A172 (cell line): ENCODE measurements around the gene CBR3. TPM values are rescaled to one million over a fixed set of nuclear protein-coding genes. Genes with fewer than 3 reads are reported as not detected.
"Not testable (repeated sequence)": the region's sequence is repeated elsewhere in the genome, so short reads cannot be mapped to it uniquely, and the experiment has no call there.

Experiments used
- DNase-seq: peaks from one replicate; pipeline ENCODE4 v3.0.0-alpha.2; 2015; ENCODE audit warnings: low spot score
- total RNA-seq: library from RNA; depleted of rRNA; stranded (reverse); fragments of >200 nt; shearing (Covaris generic); gene quantifications from 2 replicates; pipeline ENCODE4 v1.2.3, GENCODE V29; 2014

The CBR3 gene
- total RNA-seq, 1 experiment from 2014 or later = 31.7 TPM

DNA sequence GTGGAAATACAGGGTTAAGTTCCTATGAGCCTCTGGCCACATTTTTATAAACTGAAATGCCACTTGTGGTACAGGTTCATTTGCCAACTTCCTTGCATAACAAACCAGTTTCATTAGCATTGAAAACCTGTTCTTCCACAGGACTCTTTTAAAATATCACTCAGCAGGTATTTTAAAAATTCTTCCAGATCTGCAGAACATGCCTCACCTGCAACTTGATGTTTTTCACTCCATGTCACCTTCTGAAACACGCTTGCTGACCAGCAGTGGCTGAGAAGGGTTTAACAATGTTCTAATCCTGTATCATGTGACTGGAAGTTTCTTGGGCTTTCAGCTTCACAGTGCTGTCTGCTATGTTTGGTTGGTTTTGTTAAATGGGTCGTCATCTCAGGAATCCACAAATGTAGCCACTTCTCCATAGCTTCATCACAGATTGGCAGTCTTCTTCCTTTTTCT, 17.6 kb upstream of the CBR3 start:
- no peak for DNase-seq

DNA sequence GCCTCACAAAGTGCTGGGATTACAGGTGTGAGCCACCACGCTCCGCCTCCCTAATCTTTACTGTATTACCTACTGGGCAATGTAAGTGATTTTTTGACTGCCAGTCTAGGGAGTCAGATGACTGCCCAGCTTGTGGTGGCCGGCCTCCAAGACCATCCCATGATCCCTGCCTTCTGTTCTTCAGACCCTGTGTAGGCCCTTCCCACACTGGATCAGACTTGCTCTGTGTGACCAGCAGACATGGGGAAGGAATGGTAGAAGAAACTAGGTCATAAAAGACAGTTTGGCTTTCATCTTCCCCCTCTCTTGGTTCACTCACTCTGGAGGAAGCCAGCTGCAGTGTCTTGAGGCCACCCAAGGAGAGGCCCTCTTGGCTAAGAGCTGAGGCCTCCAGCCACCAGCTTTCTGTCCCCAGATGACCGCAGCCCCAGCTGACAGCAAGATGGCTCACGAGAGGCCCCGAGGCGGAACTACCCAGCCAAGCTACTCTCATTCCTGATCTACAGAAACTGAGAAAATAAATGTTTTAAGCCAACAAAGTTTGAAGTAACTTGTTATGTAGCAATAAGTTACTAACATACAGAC, 14.5 kb upstream of the CBR3 start:
- no peak for DNase-seq

DNA sequence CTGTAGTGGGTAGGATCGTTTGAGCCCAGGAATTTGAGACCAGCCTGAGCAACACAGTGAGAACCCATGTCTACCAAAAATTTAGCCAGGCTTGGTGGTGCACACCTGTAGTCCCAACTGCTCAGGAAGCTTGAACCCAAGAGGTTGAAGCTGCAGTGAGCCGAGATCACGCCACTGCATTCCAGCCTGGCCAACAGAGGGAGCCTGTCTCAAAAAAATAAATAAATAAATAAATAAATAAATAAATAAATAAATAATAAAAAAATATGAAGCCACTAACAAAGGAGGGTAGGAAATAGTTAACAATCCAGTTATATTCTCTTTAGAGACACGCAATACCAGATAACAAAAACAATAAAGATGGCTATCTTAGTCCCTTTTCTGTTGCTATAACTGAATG, 11.9 kb upstream of the CBR3 start:
- no peak for DNase-seq

DNA sequence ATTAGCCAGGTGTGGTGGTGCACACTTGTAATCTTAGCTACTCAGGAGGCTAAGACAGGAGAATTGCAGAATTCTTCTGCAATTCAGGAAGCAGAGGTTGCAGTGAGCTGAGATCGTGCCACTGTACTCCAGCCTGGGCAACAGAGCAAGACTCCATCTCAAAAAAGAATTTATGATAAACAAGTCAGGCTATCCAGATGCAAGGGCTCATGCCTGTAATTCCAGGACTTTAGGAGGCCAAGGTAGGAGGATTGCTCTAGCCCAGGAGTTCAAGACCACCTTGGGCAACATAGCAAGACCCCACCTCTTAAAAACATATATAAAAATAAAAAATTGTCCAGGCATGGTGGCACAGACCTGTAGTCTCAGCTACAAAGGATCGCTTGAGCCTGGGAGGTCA, 10.5 kb upstream of the CBR3 start:
- DNase-seq = no peak

DNA sequence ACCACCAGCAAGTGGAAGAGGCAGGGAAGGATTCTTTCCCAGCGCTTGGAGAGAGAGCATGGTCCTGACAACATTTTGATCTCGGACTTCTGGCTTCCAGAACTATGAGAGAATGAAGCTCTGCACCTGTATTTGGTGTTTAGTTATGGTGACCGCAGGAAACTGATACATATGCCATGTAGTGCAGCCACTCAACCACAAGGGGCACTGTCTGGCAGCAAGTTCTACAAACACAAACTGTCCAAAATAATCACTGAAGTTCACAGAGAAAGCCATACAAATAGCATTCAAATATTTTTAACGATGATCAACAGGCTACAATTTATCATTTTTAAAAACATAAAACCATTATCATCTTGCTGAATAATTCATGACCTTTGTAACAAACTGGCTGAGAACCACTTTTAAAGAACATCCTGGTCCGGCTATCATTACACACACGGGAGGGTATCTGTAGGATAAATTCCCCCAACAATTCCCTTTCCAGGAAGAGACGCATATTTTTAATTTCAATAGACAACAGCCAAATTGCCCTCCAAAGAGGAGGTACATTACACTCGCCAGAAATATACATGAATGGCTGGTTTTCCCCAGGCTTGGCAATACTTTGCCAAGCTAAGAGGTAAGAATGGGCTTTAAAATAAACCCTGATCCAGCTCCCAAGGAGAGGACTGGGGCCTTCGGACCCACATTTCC, 9.2 kb upstream of the CBR3 start:
- peak; percentile 66 for DNase-seq

DNA sequence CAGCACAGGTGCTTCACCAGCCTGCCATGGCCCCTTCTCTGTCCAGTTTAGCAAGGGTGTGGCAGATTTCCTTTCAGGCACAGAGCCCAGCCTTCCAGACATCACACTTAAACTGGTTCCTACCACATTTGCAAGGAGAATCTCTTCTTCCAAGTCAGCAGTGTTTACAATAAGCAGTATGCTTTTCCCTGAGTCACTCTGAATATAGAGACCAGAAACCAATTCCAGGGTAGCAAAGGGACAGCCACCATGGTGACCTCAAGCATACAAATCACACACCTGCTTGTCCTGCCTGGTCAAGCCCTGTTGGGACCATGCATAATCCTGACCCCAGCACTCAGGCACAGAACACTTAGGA, 8.7 kb upstream of the CBR3 start:
- DNase-seq = no peak

DNA sequence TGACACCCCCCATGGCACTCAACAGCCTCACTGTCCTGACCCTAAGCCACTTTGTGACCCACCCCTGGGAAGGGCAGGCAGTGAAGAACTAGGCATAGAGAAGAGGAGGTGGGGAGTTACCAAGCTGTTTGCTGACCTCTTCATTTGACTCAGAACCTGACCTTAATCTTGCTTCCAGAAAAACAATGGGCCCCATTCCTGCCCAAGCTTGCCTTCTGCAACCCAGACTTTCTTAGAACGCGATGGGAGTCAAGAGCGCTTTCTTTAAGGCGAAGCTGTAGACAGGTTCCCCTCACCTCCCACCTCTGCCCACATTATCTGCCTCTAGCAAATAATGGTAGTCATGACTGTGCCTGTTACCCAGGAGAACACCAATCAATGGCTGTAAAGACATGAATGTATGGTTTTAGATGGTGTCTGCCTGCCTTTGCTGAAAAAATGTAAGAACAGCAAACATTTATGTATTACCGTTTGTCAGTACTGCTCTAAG, 8.2 kb upstream of the CBR3 start:
- no peak for DNase-seq

DNA sequence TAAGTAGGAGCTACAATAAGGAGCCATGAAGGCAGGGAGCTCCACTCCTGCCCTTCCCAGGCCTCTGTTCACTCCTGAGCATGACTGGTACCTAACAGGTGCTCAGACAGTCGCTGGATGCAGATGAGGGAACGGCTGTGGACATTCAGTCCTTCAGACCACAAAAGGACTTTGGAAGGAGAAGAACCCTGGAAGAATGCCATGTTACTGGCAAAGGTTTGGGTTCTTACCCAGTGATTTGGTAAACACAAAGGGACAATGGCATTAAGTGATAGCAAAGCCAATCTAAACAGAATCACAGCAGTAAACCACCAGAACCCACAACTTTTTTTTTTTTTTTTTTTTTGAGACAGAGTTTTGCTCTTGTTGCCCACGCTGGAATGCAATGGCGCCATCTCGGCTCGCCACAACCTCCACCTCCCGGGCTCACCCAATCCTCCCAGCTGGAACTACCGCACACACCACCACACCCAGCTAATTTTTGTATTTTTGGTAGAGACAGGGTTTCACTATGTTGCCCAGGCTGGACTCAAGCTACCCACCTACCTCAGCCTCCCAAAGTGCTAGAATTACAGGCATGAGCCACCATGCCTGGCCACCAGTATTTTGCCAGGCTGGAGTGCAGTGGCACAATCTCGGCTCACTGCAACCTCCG, 7.5 kb upstream of the CBR3 start:
- no peak for DNase-seq

DNA sequence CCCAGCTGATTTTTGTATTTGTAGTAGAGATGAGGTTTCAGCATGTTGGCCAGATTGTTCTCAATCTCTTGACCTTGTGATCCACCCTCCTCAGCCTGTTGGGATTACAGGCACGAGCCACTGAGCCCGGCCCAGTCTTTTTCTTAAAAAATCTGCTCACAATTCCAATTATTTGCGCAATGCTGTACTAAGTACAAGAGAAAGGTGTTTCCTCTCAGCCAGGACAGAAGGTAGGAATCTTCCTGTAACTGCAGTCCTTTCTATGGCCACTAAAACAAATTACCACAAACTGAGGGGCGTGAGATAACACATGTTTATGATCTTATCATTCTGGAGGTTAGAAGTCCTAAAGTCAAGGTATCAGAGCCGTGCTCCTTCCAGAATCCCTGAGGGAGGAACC, 6.9 kb upstream of the CBR3 start:
- DNase-seq = no peak

DNA sequence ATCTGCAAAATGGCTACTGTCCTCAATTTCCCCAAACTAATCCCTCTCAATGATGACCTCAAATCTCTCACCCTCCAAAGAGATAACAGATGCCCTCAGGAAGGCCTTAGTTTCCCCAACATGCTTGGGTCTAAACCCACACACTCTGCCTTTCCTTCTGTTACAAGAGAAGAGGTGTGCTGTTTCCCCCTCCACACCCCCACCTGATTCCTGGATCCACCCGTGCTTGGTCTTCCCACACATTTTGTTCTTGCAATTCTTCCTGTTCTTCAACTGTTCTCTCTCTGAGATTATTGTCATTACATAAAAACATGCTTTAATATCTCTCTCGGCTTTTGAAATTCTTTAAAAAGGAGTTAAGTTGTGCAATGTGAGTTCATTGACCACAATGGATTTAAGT, 5.7 kb upstream of the CBR3 start:
- DNase-seq = no peak

DNA sequence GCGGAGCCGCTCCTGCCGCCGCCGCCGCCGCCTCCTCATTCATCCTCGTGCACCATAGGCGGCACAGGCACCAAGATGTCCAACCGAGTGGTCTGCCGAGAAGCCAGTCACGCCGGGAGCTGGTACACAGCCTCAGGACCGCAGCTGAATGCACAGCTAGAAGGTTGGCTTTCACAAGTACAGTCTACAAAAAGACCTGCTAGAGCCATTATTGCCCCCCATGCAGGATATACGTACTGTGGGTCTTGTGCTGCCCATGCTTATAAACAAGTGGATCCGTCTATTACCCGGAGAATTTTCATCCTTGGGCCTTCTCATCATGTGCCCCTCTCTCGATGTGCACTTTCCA, 4.5 kb upstream of the CBR3 start:
- not testable (repeated sequence) for DNase-seq

DNA sequence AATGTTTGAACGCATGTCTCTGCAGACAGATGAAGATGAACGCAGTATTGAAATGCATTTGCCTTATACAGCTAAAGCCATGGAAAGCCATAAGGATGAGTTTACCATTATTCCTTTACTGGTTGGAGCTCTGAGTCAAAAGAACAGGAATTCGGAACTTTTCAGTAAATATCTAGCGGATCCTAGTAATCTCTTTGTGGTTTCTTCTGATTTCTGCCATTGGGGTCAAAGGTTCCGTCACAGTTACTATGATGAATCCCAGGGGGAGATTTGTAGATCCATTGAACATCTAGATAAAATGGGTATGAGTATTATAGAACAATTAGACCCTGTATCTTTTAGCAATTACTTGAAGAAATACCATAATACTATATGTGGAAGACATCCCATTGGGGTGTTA, 4.0 kb upstream of the CBR3 start:
- DNase-seq = not testable (repeated sequence)

DNA sequence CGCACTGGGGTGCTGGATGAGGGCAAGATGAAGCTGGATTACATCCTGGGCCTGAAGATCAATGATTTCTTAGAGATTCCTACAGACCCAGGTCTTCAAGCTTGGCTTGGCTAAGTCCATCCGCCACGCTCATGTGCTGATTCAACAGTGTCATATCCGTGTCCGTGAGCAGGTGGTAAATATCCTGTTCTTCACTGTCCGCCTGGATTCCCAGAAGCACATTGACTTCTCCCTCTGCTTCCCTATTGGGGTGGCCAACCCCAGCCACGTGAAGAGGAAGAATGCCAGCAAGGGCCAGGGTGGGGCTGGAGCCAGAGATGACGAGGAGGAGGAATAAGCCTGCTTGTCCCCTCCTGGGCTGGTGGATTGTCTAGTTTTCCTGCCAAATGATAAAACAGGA, 2.2 kb upstream of the CBR3 start:
- DNase-seq = no peak

DNA sequence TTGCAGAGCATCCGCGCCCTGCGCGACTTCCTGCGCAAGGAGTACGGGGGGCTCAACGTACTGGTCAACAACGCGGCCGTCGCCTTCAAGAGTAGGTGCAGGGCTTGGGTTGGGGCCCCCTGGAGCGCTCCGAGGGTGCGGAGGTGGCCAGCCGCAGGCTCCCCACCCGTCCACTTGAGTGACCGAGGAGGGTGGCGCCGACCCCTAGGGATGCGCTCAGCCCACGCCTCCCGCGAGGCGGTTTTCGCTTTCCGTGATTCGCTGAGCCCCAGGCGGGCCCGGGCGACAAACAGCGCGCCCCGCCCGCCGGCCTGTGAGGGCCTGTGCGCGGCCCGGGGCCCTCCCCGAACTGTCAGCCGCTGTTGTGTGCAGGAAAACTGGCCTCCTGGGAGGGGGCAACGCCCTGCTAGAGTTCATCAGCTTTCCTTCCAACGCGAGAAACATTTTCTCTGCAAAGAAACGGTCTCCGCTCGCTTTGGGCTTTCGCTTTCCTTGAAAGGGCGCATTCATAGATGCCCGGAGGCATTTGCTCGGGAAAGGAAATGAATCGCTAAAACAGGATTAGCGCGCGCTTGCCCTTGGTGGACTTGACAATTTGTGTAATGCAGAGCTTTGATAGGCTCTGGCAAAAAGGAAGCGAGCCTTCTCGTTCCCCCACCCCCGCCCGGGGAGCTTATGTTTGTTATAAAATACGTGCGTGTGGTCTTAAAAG, 668 bp downstream of the CBR3 start:
- DNase-seq = peak; percentile 80

DNA sequence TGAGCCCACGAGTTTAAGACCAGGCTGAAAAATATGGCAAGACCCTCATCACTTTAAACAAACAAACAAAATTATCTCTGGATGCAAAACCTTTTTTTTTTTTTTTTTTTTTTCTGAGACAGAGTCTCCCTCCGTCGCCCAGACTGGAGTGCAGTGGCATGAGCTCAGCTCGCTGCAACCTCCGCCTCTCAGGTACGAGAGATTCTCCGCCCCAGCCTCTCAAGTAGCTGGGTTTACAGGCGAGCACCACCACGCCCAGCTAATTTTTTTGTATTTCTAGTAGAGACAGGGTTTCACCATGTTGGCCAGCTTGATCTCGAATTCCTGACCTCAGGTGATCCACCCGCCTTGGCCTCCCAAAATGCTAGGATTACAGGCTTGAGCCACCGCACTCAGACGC, 4.9 kb downstream of the CBR3 start:
- not testable (repeated sequence) for DNase-seq

DNA sequence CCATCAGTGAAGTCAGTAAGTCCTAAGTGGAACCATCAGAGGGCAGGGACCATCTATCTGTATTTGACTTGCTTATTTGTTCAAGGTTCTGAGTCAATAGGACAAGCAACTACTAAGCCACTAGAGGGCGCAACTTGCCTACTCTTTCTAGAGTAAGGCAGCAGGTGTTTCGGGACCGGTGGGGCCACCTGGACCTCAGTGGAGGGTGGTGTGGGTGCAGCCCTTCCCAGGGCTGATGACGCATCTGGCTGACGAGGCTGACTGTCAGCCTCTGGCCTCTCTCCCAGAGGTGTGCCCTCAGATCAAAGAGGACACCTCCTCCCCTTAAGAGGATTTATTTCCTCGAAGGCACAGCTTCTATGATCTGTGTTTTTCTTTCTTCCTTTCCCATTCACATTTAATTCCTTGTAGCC, 6.6 kb downstream of the CBR3 start:
- DNase-seq = peak; percentile 99

DNA sequence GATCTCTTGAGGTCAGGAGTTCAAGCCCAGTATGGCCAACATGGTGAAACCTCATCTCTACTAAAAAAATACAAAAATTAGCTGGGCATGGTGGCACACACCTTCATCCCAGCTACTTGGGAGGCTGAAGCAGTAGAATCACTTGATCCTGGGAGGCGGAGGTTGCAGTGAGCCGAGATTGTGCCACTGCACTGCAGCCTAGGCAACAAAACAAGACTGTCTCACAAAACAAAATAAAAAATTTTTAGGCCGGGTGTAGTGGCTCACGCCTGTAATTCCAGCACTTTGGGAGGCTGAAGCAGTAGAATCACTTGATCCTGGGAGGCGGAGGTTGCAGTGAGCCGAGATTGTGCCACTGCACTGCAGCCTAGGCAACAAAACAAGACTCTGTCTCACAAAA, 9.4 kb downstream of the CBR3 start:
- DNase-seq = not testable (repeated sequence)

DNA sequence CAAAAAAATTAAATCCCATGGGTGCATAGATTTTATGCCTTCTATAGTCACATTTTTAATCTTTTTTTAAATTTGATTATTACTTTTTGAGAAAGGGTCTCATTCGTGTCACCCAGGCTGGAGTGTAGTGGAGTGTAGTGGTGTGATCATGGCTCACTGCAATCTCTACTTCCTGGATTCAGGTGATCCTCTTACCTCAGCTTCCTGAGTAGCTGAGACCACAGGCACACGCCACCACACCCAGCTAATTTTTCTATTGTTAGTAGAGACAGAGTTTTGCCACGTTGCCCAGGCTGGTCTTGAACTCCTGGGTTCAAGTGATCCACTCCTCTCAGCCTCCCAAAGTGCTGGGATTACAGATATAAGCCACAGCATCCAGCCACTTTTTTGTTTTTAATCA, 10.4 kb downstream of the CBR3 start:
- no peak for DNase-seq

DNA sequence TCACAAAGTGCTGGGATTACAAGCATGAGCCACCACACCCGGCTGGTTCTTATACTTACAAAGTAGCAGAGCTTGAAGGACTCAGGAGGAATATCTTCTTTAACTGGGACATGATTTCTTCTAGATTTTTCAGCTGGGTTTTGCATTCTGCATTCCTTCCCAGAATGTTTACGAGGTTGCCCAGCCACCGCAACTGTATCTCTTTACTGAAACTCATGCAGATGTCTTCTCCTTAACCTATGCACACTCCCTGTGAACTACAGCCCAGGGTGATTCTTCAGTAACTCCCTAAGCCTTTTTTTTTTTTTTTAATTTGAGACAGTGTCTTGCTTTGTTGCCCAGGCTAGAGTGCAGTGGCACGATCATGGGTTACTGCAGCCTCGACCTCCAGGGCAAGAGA, 13.0 kb downstream of the CBR3 start:
- no peak for DNase-seq

DNA sequence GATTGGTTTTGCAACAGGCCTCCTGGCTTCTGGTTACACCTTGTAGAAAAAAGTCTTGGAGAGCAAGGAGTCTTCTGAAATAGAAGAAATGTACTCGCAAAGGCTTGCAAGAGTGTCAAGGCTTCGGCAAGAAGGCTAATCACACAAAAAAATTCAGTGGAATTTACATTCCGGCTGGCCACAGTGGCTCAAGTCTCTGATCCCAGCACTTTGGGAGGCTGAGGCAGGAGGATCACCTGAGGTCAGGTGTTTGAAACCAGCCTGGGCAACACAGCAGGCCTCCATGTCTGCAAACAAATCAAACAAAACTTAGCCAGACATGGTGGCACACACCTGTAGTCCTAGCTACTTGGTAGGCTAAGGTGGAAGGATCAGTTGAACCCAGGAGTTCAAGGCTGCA, 14.0 kb downstream of the CBR3 start:
- DNase-seq = no peak

DNA sequence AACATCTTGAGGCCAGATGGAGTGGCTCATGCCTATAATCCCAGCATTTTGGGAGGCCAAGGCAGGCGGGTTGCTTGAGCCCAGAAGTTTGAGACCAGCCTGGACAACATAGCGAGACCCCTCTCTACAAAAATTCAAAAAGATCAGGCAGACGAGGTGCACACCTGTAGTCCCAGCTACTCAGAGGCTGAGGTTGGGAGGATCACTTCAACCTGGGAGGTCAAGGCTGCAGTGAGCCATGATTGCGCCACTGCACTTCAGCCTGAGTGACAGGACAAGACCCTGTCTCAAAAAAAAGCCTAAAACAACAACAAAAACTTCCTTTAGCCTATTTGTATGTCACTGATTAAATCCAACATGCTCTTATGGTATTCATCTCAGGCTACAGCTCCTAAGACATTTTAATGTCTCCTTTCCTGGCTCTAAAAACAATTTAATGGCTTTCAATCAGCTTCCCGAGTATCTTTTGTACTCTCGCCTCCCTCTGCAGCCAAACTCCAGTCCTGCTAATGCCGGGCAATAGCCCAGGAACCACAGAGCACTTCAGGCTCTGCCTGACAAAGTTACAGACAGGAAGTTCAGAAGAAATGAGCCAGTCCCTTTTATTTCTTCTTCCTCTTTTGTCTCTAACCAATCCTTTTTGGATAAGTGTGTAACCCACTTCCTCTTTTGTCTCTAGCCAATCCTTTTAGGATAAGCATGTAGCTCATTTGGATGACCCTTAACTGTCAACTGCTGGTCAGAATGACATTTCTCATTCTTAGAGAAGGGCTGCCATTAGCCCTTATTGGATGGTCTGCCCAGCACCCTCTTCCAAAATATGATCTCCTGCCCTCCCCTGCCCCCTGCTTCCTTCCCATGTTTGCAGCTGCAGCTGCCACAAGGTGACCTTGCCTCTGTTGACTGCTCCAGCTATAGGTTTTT, 15.2 kb downstream of the CBR3 start:
- DNase-seq = peak; percentile 65
